CD14-positive monocyte (primary cell): ENCODE measurements around the gene ACADS. TPM values are rescaled to one million over a fixed set of nuclear protein-coding genes. Genes with fewer than 3 reads are reported as not detected.

Experiments used
- DNase-seq, 3 donors: peaks; one replicate each; pipeline ENCODE4 v3.0.0-alpha.2; 2011 to 2022
- H2AFZ ChIP-seq: 2 replicates; pipeline ENCODE4 v1.6.0; 2012; ENCODE audit warnings: mild to moderate bottlenecking, low read depth, low read length, inconsistent platforms; ENCODE audit not compliant: insufficient read depth, poor library complexity, severe bottlenecking
- H3K27ac ChIP-seq, 2 donors: 1 replicate in 1 of 2; 2 replicates in 1 of 2; pipeline ENCODE4 v1.5.1; 2012 to 2013; ENCODE audit warnings: low read length in 2 of 2, control low read depth in 1 of 2, inconsistent platforms in 1 of 2, low read depth in 1 of 2, mild to moderate bottlenecking in 1 of 2
- H3K27me3 ChIP-seq, 2 donors: one replicate each; pipeline versions ENCODE4 v1.6.0 to v1.6.1; 2011 to 2013; ENCODE audit warnings: low read length in 2 of 2; ENCODE audit not compliant: control insufficient read depth in 2 of 2, insufficient read depth in 2 of 2
- H3K36me3 ChIP-seq, 2 donors: replicated peaks in 1 of 2; 1 replicate in 1 of 2; 2 replicates in 1 of 2; pipeline versions ENCODE4 v1.5.1 to v1.6.1; 2012 to 2013; ENCODE audit warnings: low read length in 2 of 2, control low read depth in 1 of 2, inconsistent platforms in 1 of 2, mild to moderate bottlenecking in 1 of 2; ENCODE audit not compliant: insufficient read depth in 2 of 2, control insufficient read depth in 1 of 2
- H3K4me1 ChIP-seq, 2 donors: 1 replicate in 1 of 2; 2 replicates in 1 of 2; pipeline versions ENCODE4 v1.5.1 to v1.6.1; 2012 to 2013; ENCODE audit warnings: low read length in 2 of 2, control low read depth in 1 of 2, inconsistent platforms in 1 of 2, mild to moderate bottlenecking in 1 of 2, moderate library complexity in 1 of 2; ENCODE audit not compliant: insufficient read depth in 2 of 2, control insufficient read depth in 1 of 2
- H3K4me2 ChIP-seq: replicated peaks from 2 replicates; pipeline ENCODE3; 2012; ENCODE audit warnings: low read length, moderate library complexity, mild to moderate bottlenecking; ENCODE audit not compliant: poor library complexity, severe bottlenecking; ENCODE audit errors: extremely low read depth
- H3K4me3 ChIP-seq, 3 experiments: fragments of 200-600 bp in 1 of 3; sonication (generic) in 1 of 3; replicated peaks in 1 of 3; 1 replicate in 2 of 3; 2 replicates in 1 of 3; pipeline ENCODE4 v1.5.1; 2011 to 2013; ENCODE audit warnings: low read length in 3 of 3, mild to moderate bottlenecking in 3 of 3, control low read depth in 2 of 3, low read depth in 2 of 3, inconsistent platforms in 1 of 3, moderate library complexity in 1 of 3
- H3K79me2 ChIP-seq: 2 replicates; pipeline ENCODE4 v1.6.0; 2012; ENCODE audit warnings: mild to moderate bottlenecking, control low read depth, inconsistent platforms, low read length, moderate library complexity; ENCODE audit not compliant: insufficient read depth
- H3K9ac ChIP-seq: 2 replicates; pipeline ENCODE4 v1.6.0; 2017; ENCODE audit warnings: low read length, mild to moderate bottlenecking; ENCODE audit not compliant: insufficient read depth, poor library complexity, severe bottlenecking
- H3K9me3 ChIP-seq, 2 donors: replicated peaks in 1 of 2; 1 replicate in 1 of 2; 2 replicates in 1 of 2; pipeline versions ENCODE4 v1.5.1 to v1.6.1; 2012 to 2013; ENCODE audit warnings: low read length in 2 of 2, control low read depth in 1 of 2; ENCODE audit not compliant: control insufficient read depth in 1 of 2, insufficient read depth in 1 of 2
- H4K20me1 ChIP-seq: 2 replicates; pipeline ENCODE4 v1.6.0; 2012; ENCODE audit warnings: mild to moderate bottlenecking, low read length, control low read depth, moderate library complexity; ENCODE audit not compliant: insufficient read depth
- H3K27ac Mint-ChIP-seq, 7 donors: one replicate each; pipeline ENCODE4 v1.8.0; 2020; ENCODE audit warnings: mild to moderate bottlenecking in 7 of 7, mixed read lengths in 7 of 7, moderate library complexity in 6 of 7, inconsistent platforms in 2 of 7
- H3K27me3 Mint-ChIP-seq, 3 donors: one replicate each; pipeline ENCODE4 v1.8.0; 2021 to 2022; ENCODE audit warnings: low read depth in 3 of 3, mild to moderate bottlenecking in 3 of 3, mixed read lengths in 3 of 3, moderate library complexity in 3 of 3, inconsistent platforms in 1 of 3
- H3K36me3 Mint-ChIP-seq, 2 donors: one replicate each; pipeline ENCODE4 v1.8.0; 2020; ENCODE audit warnings: mixed read lengths in 2 of 2, inconsistent platforms in 1 of 2, mild to moderate bottlenecking in 1 of 2
- H3K4me1 Mint-ChIP-seq: one replicate; pipeline ENCODE4 v1.8.0; 2020; ENCODE audit warnings: mild to moderate bottlenecking, mixed read lengths
- H3K4me3 Mint-ChIP-seq, 2 donors: one replicate each; pipeline ENCODE4 v1.8.0; 2020; ENCODE audit warnings: mild to moderate bottlenecking in 2 of 2, mixed read lengths in 2 of 2, moderate library complexity in 1 of 2
- H3K9me3 Mint-ChIP-seq, 7 donors: one replicate each; pipeline ENCODE4 v1.8.0; 2020 to 2022; ENCODE audit warnings: mixed read lengths in 7 of 7, mild to moderate bottlenecking in 6 of 7, moderate library complexity in 6 of 7, inconsistent platforms in 2 of 7
- WGBS: methylation state at CpG from one replicate; pipeline ENCODE4 v1.1.5; 2013; ENCODE audit warnings: missing lambda C conversion rate; ENCODE audit not compliant: insufficient coverage; 5-methylcytosine and 5-hydroxymethylcytosine counted together
- intact Hi-C, 2 donors: fragments of 100-400 bp; cut with micrococcal nuclease; formaldehyde crosslinking; loops; one replicate each; pipeline versions ENCODE4 v1.15.0 to v1.15.1; 2023
- polyA plus RNA-seq, 3 donors: library from polyadenylated mRNA; depleted of rRNA in 1 of 3; unstranded in 2 of 3; stranded (reverse) in 1 of 3; fragments of 300-500 nt in 2 of 3; fragments of >200 nt in 1 of 3; fragmentation: Illumina TruSeq in 2 of 3; gene quantifications; 1 replicate in 2 of 3; 2 replicates in 1 of 3; pipeline ENCODE4 v1.2.3, GENCODE V29; 2012 to 2021
- TF ChIP-seq, protein P1 (sequence below): fragments of 200-600 bp; IDR thresholded peaks from one replicate; pipeline ENCODE4 v1.8.0; 2022; ENCODE audit warnings: antibody characterized with exemption, mild to moderate bottlenecking

ACADS gene
- polyA plus RNA-seq, 3 donors, result 9.2 to 25.1 (median 18.2) TPM

DNA sequence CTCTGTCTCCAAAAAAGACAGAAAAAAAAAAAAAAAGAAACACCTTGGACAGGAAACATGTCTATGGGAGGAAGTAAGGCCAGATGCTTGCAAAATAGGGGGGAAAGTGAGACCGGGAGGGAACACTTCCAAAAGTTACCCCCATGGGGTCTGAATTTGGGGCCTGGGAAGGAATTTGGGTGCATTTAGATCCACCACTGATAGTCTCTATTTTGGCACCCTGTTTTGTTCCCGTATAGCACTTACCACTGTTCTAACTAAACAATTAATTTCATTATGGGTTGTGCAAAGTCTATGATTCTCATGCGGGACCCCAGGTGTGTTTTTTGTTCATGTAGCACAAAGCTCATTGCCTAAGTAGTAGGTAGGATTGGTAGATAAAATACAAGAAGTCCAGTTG, 40.1 kb upstream of the ACADS start:
- Histone ChIP-seq H3K27ac (peak overlapping the region; percentile 67 to 94), H3K9ac (peak overlapping the region; percentile 55), H3K9me3 (no peaks in the 10 kb centered on the region), H3K4me2 (peak overlapping the region; percentile 95), H3K4me3 (peak overlapping the region in 1 of 3 experiments; percentile 92), H3K27me3 (no peaks in the 10 kb centered on the region), H3K79me2 (peaks cover 34% of the 10 kb centered on the region), H3K36me3 (no peaks in the 10 kb centered on the region), H2AFZ (no peak overlapping the region), H4K20me1 (peaks cover 29% of the 10 kb centered on the region), H3K4me1 (peaks cover 51 to 53% of the 10 kb centered on the region in 2 donors)
- TF ChIP-seq, protein P1, sequence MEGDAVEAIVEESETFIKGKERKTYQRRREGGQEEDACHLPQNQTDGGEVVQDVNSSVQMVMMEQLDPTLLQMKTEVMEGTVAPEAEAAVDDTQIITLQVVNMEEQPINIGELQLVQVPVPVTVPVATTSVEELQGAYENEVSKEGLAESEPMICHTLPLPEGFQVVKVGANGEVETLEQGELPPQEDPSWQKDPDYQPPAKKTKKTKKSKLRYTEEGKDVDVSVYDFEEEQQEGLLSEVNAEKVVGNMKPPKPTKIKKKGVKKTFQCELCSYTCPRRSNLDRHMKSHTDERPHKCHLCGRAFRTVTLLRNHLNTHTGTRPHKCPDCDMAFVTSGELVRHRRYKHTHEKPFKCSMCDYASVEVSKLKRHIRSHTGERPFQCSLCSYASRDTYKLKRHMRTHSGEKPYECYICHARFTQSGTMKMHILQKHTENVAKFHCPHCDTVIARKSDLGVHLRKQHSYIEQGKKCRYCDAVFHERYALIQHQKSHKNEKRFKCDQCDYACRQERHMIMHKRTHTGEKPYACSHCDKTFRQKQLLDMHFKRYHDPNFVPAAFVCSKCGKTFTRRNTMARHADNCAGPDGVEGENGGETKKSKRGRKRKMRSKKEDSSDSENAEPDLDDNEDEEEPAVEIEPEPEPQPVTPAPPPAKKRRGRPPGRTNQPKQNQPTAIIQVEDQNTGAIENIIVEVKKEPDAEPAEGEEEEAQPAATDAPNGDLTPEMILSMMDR, result no peak
- Mint-ChIP-seq H3K9me3 (peaks cover 0 to 2% (median 0%) of the 10 kb centered on the region in 7 donors), H3K27me3 (peaks cover 0 to 2% (median 0%) of the 10 kb centered on the region in 3 donors), H3K4me1 (peaks cover 53% of the 10 kb centered on the region), H3K4me3 (peak overlapping the region; percentile 27 to 35), H3K27ac (peak overlapping the region; percentile 94 to 99 (median 97)), H3K36me3 (peaks cover 0 to 3% of the 10 kb centered on the region in 2 donors)
- no CpG with 5 or more reads among the region's 3 CpGs for WGBS
- DNase-seq, result peak in 2 of 3 donors; percentile 14 to 29
- intact Hi-C loops, result loop anchor here (5.0 kb wide), 3 partner anchors 33 to 103 kb away; partner anchors contain the start of genes ACADS (in 2 of the 2) and POP5 (in 1 of the 2)

DNA sequence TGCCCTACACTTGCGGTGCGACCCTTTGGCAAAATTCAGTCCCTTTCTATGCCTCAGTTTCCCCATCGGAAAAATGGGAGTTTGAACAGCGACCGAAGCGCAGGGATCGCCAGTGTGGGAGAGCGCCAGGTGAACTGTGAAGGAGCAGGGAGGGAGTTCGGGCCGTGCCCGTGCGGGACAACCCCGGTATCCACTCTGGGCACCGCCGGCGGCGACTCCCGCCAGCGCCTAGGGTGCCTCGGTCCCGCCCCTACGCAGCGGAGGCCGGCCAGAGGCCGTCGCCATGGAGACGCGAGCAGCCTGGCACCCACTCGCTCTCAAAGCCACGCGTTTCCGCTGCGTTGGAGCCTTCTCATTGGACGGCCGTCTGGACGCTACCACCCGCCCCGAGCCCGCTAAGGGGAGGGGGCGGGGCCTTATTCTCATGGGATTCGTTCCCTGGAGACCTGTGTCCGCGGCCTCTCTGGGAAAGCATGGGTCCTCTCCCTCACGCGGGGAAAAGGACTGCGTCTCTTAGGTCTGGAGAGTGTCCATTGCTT, 39.4 kb upstream of the ACADS start:
- no peaks in the 10 kb centered on the region for H3K9me3 ChIP-seq
- H3K27me3 Mint-ChIP-seq, result peaks cover 0 to 2% (median 0%) of the 10 kb centered on the region in 3 donors
- H3K9ac ChIP-seq, result peak overlapping the region; percentile 87
- H3K4me3 Mint-ChIP-seq, result peak overlapping the region; percentile 84 to 92
- no peaks in the 10 kb centered on the region for H3K27me3 ChIP-seq
- peaks cover 0 to 2% (median 0%) of the 10 kb centered on the region in 7 donors for H3K9me3 Mint-ChIP-seq
- intact Hi-C loops, result loop anchor here (2.0 to 5.0 kb wide), 4 partner anchors 34 to 104 kb away; partner anchors contain the start of genes ACADS (in 2 of the 2) and POP5 (in 1 of the 2)
- H3K4me1 Mint-ChIP-seq, result peaks cover 55% of the 10 kb centered on the region
- peak overlapping the region; percentile 94 to 99 (median 97) for H3K27ac Mint-ChIP-seq
- DNase-seq, result peak; percentile 98 to 99 (median 99)
- H3K36me3 Mint-ChIP-seq, result peaks cover 0 to 5% of the 10 kb centered on the region in 2 donors
- H3K27ac ChIP-seq, result peak overlapping the region; percentile 94 to 96
- H3K36me3 ChIP-seq, result no peaks in the 10 kb centered on the region
- WGBS, result 0% methylated on average over 43 of the region's 46 CpGs
- TF ChIP-seq, protein P1, result no peak
- peaks cover 36% of the 10 kb centered on the region for H4K20me1 ChIP-seq
- H3K79me2 ChIP-seq, result peaks cover 41% of the 10 kb centered on the region
- H2AFZ ChIP-seq, result peak overlapping the region; percentile 83
- H3K4me3 ChIP-seq, result peak overlapping the region; percentile 65 to 92 (median 78)
- H3K4me2 ChIP-seq, result peak overlapping the region; percentile 95
- peaks cover 47 to 48% of the 10 kb centered on the region in 2 donors for H3K4me1 ChIP-seq
